Measurements from ENCODE around the gene KRT33B.

GRCh38 chr17:41366070-41366469, 3.5 kb downstream of the KRT33B start:
- TF ChIP-seq CTCF (IDR thresholded peaks at IDR 0.05; ENCODE audit: low read length) (no peak), EZH2 (IDR thresholded peaks at IDR 0.05; ENCODE audit: borderline replicate concordance, low read length) (no peak)
